Stimulated activated CD8-positive, alpha-beta memory T cell treated with anti-CD3 and anti-CD28 coated beads, Interleukin-2, amount 100 ng/mL, for 48 hours (primary cell): Measurements from ENCODE around the gene YWHAB.
"Not testable (repeated sequence)": the region's sequence is repeated elsewhere in the genome, so short reads cannot be mapped to it uniquely, and the experiment has no call there.

ENCODE experiments used
- DNase-seq, 2 donors: peaks; one replicate each; pipeline ENCODE4 v3.0.0-alpha.2; 2020; ENCODE audit warnings: low read depth in 2 of 2

Gene YWHAB

GRCh38 chr20:44866703-44867335 lies 18.7 kb upstream of the YWHAB start:
- DNase-seq: no peak

GRCh38 chr20:44869471-44869870 lies 16.0 kb upstream of the YWHAB start:
- DNase-seq: no peak

DNA sequence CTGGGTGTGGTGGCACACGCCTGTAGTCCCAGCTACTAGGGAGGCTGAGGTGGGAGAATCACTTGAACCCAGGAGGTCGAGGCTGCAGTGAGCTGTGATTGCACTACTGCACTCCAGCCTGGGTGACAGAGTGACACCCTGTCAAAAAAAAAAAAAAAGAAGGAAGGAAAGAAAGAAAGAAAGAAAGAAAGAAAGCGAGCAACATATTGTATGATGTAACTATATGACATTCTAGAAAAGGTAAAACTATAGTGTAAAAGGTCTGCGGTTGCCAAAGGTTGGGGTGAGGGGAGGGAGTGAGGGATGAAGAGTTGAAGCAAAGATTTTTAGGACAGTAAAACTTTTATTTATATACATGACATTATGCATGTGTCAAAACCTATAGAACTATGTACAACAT lies 3.1 kb upstream of the YWHAB start:
- not testable (repeated sequence) for DNase-seq

DNA sequence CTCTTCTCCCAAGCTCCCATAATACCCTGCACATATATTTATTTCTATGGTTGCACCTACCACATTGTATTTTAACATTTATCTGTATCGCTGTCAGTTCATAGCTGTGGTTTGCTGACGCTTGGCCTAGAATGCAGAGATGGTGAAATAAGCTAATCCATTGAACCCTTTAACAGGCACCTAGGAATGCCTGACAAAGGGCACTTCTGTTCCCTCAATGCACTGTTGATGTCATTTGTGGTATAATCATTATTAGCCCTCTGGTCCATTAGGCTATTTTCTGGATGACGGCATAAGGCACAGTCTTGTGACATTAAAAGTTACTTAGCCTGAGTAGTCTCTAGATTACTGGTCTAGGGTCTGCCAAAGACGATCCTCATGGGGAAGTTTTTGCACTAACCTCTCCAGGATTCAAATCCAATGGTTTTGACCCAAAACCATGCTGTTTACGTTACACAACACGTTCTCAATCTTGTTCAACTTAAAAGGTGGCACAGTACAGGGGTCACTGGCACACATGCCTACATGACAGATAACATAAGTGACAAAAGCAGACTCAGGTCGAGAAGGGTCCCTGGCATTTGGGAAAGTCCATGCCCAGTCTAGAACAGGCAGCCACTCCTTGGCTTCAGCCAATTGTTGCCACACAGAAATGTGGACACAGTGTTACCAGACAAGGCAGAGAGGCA lies 2.1 kb upstream of the YWHAB start:
- DNase-seq: no peak

DNA sequence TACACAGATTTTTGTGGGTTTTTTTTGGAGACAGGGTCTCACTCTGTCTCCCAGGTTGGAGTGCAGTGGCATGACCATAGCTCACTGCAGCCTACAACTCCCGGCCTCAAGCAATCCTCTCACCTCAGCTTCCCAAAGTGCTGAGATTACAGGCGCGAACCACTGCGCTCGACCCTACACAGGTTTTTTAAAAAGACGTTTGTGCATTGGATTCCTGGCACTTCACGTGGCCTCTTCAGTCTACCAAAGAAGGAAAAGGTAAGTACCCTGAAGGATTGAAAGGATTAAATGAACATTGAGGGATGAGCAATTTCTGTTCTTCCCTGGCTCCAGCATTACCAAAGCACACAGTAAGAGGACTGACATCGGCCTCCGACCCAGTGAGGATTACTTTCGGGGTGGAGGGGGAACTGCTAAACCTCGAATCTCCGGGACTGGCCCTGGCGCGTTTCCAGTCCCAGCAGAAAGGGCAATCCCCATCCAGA lies 556 bp upstream of the YWHAB start:
- DNase-seq: no peak

DNA sequence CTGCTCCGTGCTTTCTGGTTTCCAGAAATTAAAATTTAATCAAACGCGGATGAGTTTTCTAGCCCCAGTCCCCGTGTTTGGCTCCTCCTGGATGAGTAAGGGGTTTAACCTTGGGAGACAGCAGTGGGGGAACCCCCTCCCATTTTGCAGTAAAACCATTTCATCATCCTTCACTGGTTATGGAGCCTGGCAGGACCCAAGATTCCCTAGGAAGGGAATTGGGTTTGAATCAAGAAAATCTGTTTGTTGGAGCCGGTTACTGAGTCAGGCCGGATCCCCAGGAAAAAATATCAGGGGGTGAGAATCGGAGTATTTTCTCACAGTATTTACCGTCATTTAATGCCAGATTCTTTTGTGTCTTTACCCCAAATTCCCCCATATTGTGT lies 754 bp downstream of the YWHAB start:
- DNase-seq: no peak

DNA sequence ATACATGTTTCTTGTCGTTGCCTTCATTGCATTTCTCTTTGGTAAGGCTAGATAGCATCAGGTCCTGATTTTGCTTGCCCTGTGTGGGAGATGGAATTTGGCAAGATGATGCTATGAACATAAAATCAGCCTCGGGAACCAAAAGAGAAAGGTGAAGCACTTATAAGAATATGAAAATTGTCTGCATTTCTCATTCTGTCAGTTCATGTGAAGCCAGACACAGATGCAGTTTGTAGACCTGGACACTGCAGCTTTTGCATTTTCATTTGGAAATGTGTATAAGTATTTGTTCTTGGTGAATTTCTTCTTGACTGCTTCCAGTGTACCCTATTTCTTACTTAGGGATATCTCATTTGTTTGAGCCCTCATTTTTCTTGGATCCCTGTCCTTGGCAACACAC lies 1.3 kb downstream of the YWHAB start:
- DNase-seq: no peak

DNA sequence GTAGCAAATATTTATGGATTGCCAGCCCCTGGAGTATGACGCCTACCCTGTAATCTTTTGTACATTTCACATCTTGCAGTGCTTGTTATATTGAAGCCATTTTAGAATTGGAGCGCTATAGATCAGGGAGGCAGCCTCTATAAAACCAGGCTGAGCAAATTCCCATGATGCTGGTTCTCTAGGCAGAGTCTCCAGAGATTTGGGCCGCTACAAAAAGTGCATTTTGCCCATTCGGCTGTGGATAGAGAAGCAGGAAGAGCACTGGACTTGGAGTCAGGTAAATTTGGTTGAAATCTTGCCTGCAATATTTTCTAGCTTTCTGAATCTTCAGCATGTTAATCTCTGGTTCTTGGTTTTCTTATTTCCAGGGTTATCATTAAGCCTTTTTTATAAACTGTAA lies 2.0 kb downstream of the YWHAB start:
- no peak for DNase-seq

GRCh38 chr20:44888226-44889103 lies 3.0 kb downstream of the YWHAB start:
- DNase-seq: no peak

DNA sequence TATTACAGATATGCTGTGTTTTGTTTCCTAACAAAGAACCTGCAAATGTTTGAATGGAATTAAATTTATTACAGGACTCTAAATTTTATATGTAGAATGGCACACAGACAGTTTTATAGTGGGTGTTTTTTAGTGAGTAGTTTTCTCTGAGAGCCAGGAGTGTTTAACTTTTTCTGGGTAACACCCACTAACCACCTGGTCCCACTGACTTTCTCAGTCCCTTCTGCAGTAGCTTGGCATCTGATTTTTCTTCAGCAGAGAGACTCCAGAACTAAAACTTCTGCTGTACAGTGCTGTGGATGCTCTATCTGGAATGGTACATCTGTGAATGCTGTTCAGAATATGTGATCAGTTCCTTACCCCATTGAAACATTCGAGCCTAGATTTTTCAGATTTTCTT lies 6.3 kb downstream of the YWHAB start:
- no peak for DNase-seq

DNA sequence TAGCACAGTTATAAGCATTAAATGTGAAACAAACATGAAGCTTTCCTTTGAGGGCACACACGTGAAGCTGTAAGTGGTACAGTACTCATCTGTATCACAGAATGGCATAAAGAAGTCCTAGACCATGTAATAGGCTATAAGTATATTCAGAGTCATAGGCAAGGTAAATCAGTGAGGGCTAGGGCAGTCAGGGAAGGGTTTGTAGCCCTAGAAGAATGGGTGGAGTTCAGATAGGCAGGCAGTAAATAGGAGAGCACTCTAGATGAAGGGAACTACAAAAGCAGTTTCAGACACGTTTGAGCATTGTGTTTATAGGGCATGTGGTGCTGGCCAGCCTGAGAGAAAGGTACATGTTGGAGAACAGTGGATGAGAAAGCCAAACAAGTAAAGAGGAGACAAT lies 9.5 kb downstream of the YWHAB start:
- DNase-seq: no peak

DNA sequence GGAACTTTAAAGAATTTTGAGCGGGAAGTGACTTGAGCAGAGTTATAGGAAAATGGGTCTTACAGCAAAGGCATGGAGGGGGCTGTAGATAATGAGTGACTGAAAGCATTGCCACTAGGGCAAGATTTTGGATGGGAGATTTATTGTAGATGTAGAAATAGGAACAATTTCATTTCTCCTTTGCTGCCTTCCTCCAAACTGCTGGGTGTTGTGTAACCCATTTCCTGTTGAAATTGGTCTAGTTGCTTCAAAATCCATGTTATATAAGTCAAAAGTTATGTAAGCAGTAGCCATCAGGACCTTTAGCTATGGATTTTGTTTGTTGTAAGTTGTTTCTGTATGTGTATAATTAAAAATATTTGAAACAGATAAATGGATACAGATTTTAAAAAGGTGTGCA lies 11.1 kb downstream of the YWHAB start:
- no peak for DNase-seq

GRCh38 chr20:44897133-44897532 lies 11.6 kb downstream of the YWHAB start:
- DNase-seq: no peak

GRCh38 chr20:44900231-44900854 lies 14.8 kb downstream of the YWHAB start:
- DNase-seq: no peak

GRCh38 chr20:44901974-44902373 lies 16.5 kb downstream of the YWHAB start:
- DNase-seq: no peak

DNA sequence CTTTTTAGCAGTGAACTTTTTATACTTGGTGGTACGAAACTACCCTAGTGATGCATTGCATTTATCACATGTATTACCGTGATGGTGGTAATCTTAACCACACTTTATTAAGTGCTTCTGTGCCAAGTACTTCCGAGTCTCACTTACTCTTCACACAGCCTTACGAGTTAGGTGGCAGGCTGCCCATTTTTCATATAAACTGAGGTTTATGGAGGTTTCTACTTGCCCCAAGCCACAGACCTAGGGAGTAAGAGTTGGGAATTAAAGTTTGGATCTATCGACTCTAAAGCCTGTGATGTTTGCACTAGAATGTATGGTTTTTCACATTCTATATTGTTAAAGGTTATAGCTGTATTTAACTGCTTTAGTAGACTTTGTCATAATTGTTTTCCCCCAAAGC lies 18.9 kb downstream of the YWHAB start:
- no peak for DNase-seq

- DNase-seq: no peak
These were observed 23.7 kb downstream of the YWHAB start for GRCh38 chr20:44908987-44909871.

DNA sequence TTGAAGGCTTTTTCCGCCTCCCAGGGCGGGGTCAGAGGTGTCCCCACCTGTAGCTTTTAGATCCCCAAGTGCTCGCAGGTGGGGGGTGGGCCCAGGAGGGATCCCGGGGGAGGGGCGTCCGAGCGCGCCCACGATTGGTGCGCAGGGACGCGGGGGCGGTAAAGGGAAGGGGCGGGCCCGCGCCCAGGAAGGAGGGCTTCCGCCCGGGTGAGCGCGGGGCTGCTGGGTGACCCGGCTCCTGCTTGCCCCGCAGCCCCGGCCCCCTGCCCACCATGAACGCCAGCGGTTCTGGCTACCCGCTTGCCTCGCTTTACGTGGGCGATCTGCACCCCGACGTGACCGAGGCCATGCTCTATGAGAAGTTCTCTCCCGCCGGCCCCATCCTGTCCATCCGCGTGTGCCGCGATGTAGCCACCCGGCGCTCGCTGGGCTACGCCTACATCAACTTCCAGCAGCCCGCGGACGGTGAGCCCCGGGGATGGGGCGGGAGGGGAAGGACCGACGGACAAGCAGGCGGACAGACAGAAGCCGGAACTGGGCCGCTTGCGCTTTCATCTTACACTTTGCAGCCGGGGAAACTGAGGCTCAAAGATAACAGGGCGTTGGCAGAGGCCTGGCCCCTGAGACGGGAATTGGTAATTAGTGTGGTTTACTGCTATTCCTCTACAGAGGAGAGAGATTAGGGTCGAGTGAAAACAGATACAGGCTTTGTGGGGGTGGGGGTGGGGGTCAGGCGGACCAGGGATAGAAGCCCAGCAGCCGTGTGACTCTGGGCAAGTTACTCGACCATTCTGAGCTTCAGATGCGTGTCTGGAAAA lies 24.6 kb downstream of the YWHAB start, which contains the start of gene PABPC1L:
PABPC1L (plus strand) TSS at position 189 of the 818 bp plus-strand sequence; CDS start at position 273, 84 bp downstream.
- peak; percentile 63 to 77 for DNase-seq

GRCh38 chr20:44910690-44911262 lies 25.3 kb downstream of the YWHAB start:
- DNase-seq: no peak
